Osteoblast (primary cell): ENCODE measurements around the gene DHX35. TPM values are rescaled to one million over a fixed set of nuclear protein-coding genes. Genes with fewer than 3 reads are reported as not detected.

Source experiments
- DNase-seq: peaks from one replicate; pipeline ENCODE4 v3.0.0; 2011; ENCODE audit warnings: low spot score, mixed read lengths; ENCODE audit not compliant: insufficient read length; ENCODE audit errors: missing footprints
- H2AFZ ChIP-seq: 2 replicates; pipeline ENCODE4 v1.6.0; 2011; ENCODE audit warnings: mild to moderate bottlenecking, low read length
- H3K27ac ChIP-seq: 2 replicates; pipeline ENCODE4 v1.5.1; 2011; ENCODE audit warnings: mild to moderate bottlenecking, low read depth, low read length, moderate library complexity
- H3K27me3 ChIP-seq: 2 replicates; pipeline ENCODE4 v1.6.0; 2012; ENCODE audit warnings: mild to moderate bottlenecking, control low read depth, inconsistent platforms, low read length, moderate library complexity; ENCODE audit not compliant: insufficient read depth
- H3K36me3 ChIP-seq: 2 replicates; pipeline ENCODE4 v1.5.1; 2011; ENCODE audit warnings: mild to moderate bottlenecking, low read length, control low read depth, moderate library complexity; ENCODE audit not compliant: insufficient read depth
- H3K4me1 ChIP-seq: 2 replicates; pipeline ENCODE4 v1.5.1; 2011; ENCODE audit warnings: mild to moderate bottlenecking, low read length, control low read depth, moderate library complexity; ENCODE audit not compliant: insufficient read depth
- H3K4me2 ChIP-seq: 2 replicates; pipeline ENCODE4 v1.6.0; 2011; ENCODE audit warnings: mild to moderate bottlenecking, low read length; ENCODE audit not compliant: insufficient read depth
- H3K4me3 ChIP-seq: fragments of 200-600 bp; sonication (generic); 3 replicates; pipeline ENCODE4 v1.5.1; 2012; ENCODE audit warnings: mild to moderate bottlenecking, low read length, inconsistent platforms; ENCODE audit not compliant: insufficient read depth
- H3K79me2 ChIP-seq: 2 replicates; pipeline ENCODE4 v1.6.0; 2012; ENCODE audit warnings: mild to moderate bottlenecking, low read length, control low read depth, inconsistent platforms; ENCODE audit not compliant: insufficient read depth
- H3K9me3 ChIP-seq: 2 replicates; pipeline ENCODE4 v1.5.1; 2011; ENCODE audit warnings: low read depth, low read length, control low read depth
- H4K20me1 ChIP-seq: 2 replicates; pipeline ENCODE4 v1.6.0; 2012; ENCODE audit warnings: mild to moderate bottlenecking, low read length, control low read depth; ENCODE audit not compliant: insufficient read depth
- CTCF ChIP-seq: IDR thresholded peaks from 2 replicates; pipeline ENCODE4 v1.5.1; 2011; ENCODE audit warnings: mild to moderate bottlenecking, low read depth, low read length, moderate library complexity; ENCODE audit errors: extremely low read depth
- total RNA-seq: library from RNA; depleted of rRNA; stranded (reverse); fragments of >200 nt; gene quantifications from 2 replicates; pipeline ENCODE4 v1.2.3, GENCODE V29; 2012

The DHX35 gene
- total RNA-seq, 1 donor, result 10.5 TPM

- no peak for DNase-seq
- TF ChIP-seq CTCF, result no peak
- Histone ChIP-seq H3K36me3 (peaks cover 11% of the 10 kb centered on the region), H3K4me1 (peaks cover 32% of the 10 kb centered on the region), H3K27ac (no peak overlapping the region), H3K27me3 (no peaks in the 10 kb centered on the region), H3K4me2 (no peak overlapping the region), H2AFZ (no peak overlapping the region), H3K4me3 (no peak overlapping the region), H3K79me2 (peaks cover 100% of the 10 kb centered on the region), H4K20me1 (no peaks in the 10 kb centered on the region), H3K9me3 (no peaks in the 10 kb centered on the region)
Measured at GRCh38 chr20:38934530-38934929, 27.6 kb upstream of the DHX35 start.

- Histone ChIP-seq H3K36me3 (peaks cover 11% of the 10 kb centered on the region), H3K79me2 (peaks cover 100% of the 10 kb centered on the region)
Measured at GRCh38 chr20:38935285-38935684, 26.9 kb upstream of the DHX35 start.

GRCh38 chr20:38935967-38936407, 26.2 kb upstream of the DHX35 start:
- no peaks in the 10 kb centered on the region for H3K27me3 ChIP-seq
- no peak for TF ChIP-seq CTCF
- no peak overlapping the region for H3K4me3 ChIP-seq
- no peaks in the 10 kb centered on the region for H4K20me1 ChIP-seq
- H3K36me3 ChIP-seq, result peaks cover 11% of the 10 kb centered on the region
- no peak for DNase-seq
- H3K4me2 ChIP-seq, result no peak overlapping the region
- H3K79me2 ChIP-seq, result peaks cover 100% of the 10 kb centered on the region
- H3K4me1 ChIP-seq, result peaks cover 28% of the 10 kb centered on the region
- H2AFZ ChIP-seq, result peak overlapping the region; percentile 49
- H3K9me3 ChIP-seq, result no peaks in the 10 kb centered on the region
- H3K27ac ChIP-seq, result peak overlapping the region; percentile 45

More at GRCh38 chr20:38935285-38935684, 26.9 kb upstream of the DHX35 start:
- TF ChIP-seq CTCF, result peak; percentile 48
- Histone ChIP-seq H3K27ac (peak overlapping the region; percentile 45), H2AFZ (peak overlapping the region; percentile 49), H3K9me3 (no peaks in the 10 kb centered on the region), H3K4me3 (no peak overlapping the region), H4K20me1 (no peaks in the 10 kb centered on the region), H3K27me3 (no peaks in the 10 kb centered on the region), H3K4me2 (no peak overlapping the region), H3K4me1 (peaks cover 28% of the 10 kb centered on the region)
- DNase-seq, result no peak

GRCh38 chr20:38937000-38937399, 25.1 kb upstream of the DHX35 start:
- Histone ChIP-seq H4K20me1 (peaks cover 3% of the 10 kb centered on the region), H3K4me3 (no peak overlapping the region), H3K27ac (no peak overlapping the region), H2AFZ (no peak overlapping the region), H3K36me3 (peaks cover 14% of the 10 kb centered on the region), H3K4me2 (no peak overlapping the region), H3K9me3 (no peaks in the 10 kb centered on the region), H3K4me1 (peaks cover 22% of the 10 kb centered on the region), H3K27me3 (no peaks in the 10 kb centered on the region), H3K79me2 (peaks cover 100% of the 10 kb centered on the region)
- DNase-seq, result no peak
- TF ChIP-seq CTCF, result no peak
